A673 (cell line): ENCODE results near the gene IQCH. TPM values are rescaled to one million over a fixed set of nuclear protein-coding genes. Genes with fewer than 3 reads are reported as not detected.
A peak's percentile ranks its signal among the peaks of the same experiment; 100 is the strongest.
"Not testable (repeated sequence)": the region's sequence is repeated elsewhere in the genome, so short reads cannot be mapped to it uniquely, and the experiment has no call there.

Experiments
- BruUV-seq: library from RNA; stranded (reverse); fragments of 400-500 nt; replicated peaks from 2 replicates; lab custom pipeline; 2021; lab: Mats Ljungman, UMichigan
- CTCF ChIA-PET: fragments of 300-600 bp; sonication (Branson Sonifier 250); formaldehyde crosslinking; loops from one replicate; lab custom pipeline; 2022; ENCODE audit warnings: antibody characterized with exemption; lab: Charles Lee
- POLR2A ChIA-PET: fragments of 300-600 bp; sonication (Branson Sonifier 250); formaldehyde crosslinking; loops from one replicate; lab custom pipeline; 2022; ENCODE audit warnings: antibody characterized with exemption; ENCODE audit not compliant: low non-redundant PET; lab: Charles Lee
- DNase-seq: peaks from one replicate; pipeline ENCODE4 v3.0.0-alpha.2; 2015; ENCODE audit warnings: low spot score
- H3K27ac ChIP-seq: fragments of 200-600 bp; sonication (generic); 2 replicates; pipeline ENCODE4 v1.5.1; 2016; ENCODE audit warnings: mixed run types, low read depth, mild to moderate bottlenecking, mixed read lengths, antibody characterized with exemption, low read length; ENCODE audit not compliant: poor library complexity, severe bottlenecking
- H3K27me3 ChIP-seq: fragments of 200-600 bp; sonication (generic); replicated peaks from 2 replicates; pipeline ENCODE4 v1.6.1; 2017; ENCODE audit warnings: mixed run types, low read depth, mild to moderate bottlenecking, mixed read lengths, antibody characterized with exemption, low read length; ENCODE audit not compliant: insufficient read depth, poor library complexity
- H3K36me3 ChIP-seq: fragments of 200-600 bp; sonication (generic); 2 replicates; pipeline ENCODE4 v1.6.1; 2016; ENCODE audit warnings: mixed run types, mild to moderate bottlenecking, mixed read lengths, antibody characterized with exemption, low read length; ENCODE audit not compliant: insufficient read depth, poor library complexity, severe bottlenecking
- H3K4me1 ChIP-seq: fragments of 200-600 bp; sonication (generic); 2 replicates; pipeline ENCODE4 v1.6.1; 2017; ENCODE audit warnings: mixed run types, mild to moderate bottlenecking, mixed read lengths, antibody characterized with exemption, low read length; ENCODE audit not compliant: insufficient read depth, poor library complexity, severe bottlenecking
- H3K4me3 ChIP-seq: fragments of 200-600 bp; sonication (generic); 2 replicates; pipeline ENCODE4 v1.5.1; 2016; ENCODE audit warnings: low read depth, mixed run types, mild to moderate bottlenecking, mixed read lengths, low read length; ENCODE audit not compliant: poor library complexity, severe bottlenecking
- H3K9me3 ChIP-seq: fragments of 200-600 bp; sonication (generic); 2 replicates; pipeline ENCODE4 v1.6.1; 2016; ENCODE audit warnings: mixed run types, low read depth, mild to moderate bottlenecking, mixed read lengths, antibody characterized with exemption, low read length; ENCODE audit not compliant: poor library complexity, severe bottlenecking
- EZH2 ChIP-seq: fragments of 200-600 bp; sonication (generic); IDR thresholded peaks from 2 replicates; pipeline ENCODE4 v1.6.1; 2017; ENCODE audit warnings: borderline replicate concordance, low read depth, mild to moderate bottlenecking, mixed read lengths, antibody characterized with exemption, low read length; ENCODE audit not compliant: poor library complexity, severe bottlenecking
- intact Hi-C: fragments of 100-400 bp; cut with micrococcal nuclease; formaldehyde crosslinking; loops from one replicate; pipeline ENCODE4 v1.10.0; 2022; ENCODE audit not compliant: unreplicated experiment
- total RNA-seq: library from RNA; stranded (reverse); gene quantifications from 2 replicates; pipeline ENCODE4 v1.2.3, GENCODE V29; 2021
- TF ChIP-seq, protein P1 (sequence below): fragments of 300-800, 200-600 bp; sonication (generic); conservative IDR thresholded peaks from 2 replicates; pipeline ENCODE4 v1.5.1; 2017; ENCODE audit warnings: low read depth, mild to moderate bottlenecking, antibody characterized with exemption, low read length, moderate library complexity, mixed read lengths

Gene IQCH
- total RNA-seq, 1 experiment from 2014 or later = 1.7 TPM

DNA sequence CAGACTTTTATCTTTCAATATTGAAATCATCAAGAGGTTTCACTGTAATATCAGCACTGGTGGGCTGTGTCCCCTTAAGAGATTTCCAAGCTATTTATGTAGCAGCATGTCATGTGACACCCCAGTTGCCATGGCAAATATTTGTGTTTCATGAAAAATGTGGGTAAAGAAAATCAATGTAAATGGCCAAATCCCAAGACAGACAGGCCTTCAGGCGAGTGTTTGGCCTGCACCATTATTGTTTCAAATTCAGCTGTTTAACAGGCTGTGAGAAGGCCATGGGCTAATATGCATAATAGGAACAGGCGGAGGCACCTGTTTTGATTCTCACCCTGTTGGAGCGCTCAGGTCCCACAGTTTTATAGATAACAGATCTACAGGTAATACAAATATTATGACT lies 104.2 kb downstream of the IQCH start:
- POLR2A ChIA-PET = interaction anchor here (0.7 kb wide), 1 partner anchor 55 kb away, joined by 3 read pairs; no protein-coding TSS in a partner anchor

DNA sequence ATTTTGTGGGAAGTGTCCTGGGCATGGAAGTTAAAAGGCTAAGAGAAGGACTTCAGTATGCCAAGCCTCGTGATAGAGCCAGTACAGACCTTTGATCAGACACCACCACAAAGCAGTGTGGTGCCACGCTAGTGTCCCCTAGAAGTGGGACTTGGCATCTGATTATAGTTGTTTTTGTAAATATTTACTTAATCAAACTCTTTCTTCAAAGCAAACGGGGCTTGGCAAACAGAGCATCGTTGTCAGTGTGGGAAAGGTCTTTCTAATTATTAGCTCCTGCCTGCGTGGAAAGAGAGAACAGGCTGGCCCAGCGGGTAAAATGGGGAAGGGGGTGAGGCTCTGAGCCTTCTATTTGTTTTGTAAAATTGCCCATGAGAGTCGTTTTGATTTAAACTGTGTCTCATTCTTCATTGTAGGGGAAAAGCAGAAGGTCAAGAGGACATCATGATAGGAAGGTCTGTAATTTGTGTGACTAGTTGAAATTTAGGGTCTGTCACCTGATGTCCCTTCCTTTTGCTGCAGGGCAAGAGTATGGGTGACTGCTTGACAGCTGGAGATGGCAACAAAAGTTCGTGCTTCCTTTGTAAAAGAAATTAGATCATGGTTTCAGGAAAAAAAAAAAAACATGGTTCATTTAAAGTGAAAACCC lies 105.0 kb downstream of the IQCH start:
- H3K4me1 ChIP-seq = no peaks in the 10 kb centered on the region
- H3K4me3 ChIP-seq = no peak overlapping the region
- no peak for DNase-seq
- BruUV-seq = no TSS peak
- H3K27me3 ChIP-seq = no peaks in the 10 kb centered on the region
- H3K9me3 ChIP-seq = no peaks in the 10 kb centered on the region
- TF ChIP-seq EZH2 = no peak
- TF ChIP-seq, protein P1, sequence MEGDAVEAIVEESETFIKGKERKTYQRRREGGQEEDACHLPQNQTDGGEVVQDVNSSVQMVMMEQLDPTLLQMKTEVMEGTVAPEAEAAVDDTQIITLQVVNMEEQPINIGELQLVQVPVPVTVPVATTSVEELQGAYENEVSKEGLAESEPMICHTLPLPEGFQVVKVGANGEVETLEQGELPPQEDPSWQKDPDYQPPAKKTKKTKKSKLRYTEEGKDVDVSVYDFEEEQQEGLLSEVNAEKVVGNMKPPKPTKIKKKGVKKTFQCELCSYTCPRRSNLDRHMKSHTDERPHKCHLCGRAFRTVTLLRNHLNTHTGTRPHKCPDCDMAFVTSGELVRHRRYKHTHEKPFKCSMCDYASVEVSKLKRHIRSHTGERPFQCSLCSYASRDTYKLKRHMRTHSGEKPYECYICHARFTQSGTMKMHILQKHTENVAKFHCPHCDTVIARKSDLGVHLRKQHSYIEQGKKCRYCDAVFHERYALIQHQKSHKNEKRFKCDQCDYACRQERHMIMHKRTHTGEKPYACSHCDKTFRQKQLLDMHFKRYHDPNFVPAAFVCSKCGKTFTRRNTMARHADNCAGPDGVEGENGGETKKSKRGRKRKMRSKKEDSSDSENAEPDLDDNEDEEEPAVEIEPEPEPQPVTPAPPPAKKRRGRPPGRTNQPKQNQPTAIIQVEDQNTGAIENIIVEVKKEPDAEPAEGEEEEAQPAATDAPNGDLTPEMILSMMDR = no peak
- POLR2A ChIA-PET = interaction anchor here (0.7 kb wide), 1 partner anchor 56 kb away, joined by 3 read pairs; no protein-coding TSS in a partner anchor
- H3K27ac ChIP-seq = no peak overlapping the region
- CTCF ChIA-PET = interaction anchor here (0.6 kb wide), 1 partner anchor 375 kb away, joined by 3 read pairs; no protein-coding TSS in a partner anchor
- no peaks in the 10 kb centered on the region for H3K36me3 ChIP-seq
- intact Hi-C loops = no loop called here

More for the DNA sequence above, 104.2 kb downstream of the IQCH start:
- Histone ChIP-seq H3K4me3 (no peak overlapping the region), H3K4me1 (no peaks in the 10 kb centered on the region), H3K9me3 (no peaks in the 10 kb centered on the region), H3K27me3 (no peaks in the 10 kb centered on the region), H3K27ac (no peak overlapping the region), H3K36me3 (no peaks in the 10 kb centered on the region)
- TF ChIP-seq, protein P1 = no peak
- no peak for TF ChIP-seq EZH2
- BruUV-seq = no TSS peak
- no peak for DNase-seq
- CTCF ChIA-PET = no interaction called here
- intact Hi-C loops = no loop called here

DNA sequence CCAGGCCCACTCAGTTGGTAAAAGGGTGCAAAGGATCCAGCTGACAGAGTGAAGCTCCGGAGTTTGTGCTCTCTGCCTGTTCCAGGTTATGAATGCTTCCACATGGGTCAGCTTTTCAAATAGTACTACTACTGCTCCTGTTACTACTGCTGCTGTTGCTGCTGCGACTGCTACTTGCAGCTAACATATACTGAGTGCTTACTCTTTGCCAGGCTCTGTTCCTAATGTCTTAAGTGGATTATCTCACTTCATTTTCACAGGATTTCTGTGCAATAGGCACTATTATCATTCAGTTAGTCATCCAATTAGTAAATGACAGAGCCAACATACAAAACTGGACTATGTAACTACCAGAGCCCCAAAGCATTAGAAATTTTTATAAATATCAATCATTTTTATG lies 106.5 kb downstream of the IQCH start:
- POLR2A ChIA-PET = no interaction called here
- H3K9me3 ChIP-seq = no peaks in the 10 kb centered on the region
- BruUV-seq = no TSS peak
- no peak for TF ChIP-seq EZH2
- TF ChIP-seq, protein P1 = no peak
- DNase-seq = peak; percentile 52
- intact Hi-C loops = no loop called here
- no peak overlapping the region for H3K4me3 ChIP-seq
- CTCF ChIA-PET = no interaction called here
- no peak overlapping the region for H3K27ac ChIP-seq
- no peaks in the 10 kb centered on the region for H3K36me3 ChIP-seq
- H3K27me3 ChIP-seq = no peaks in the 10 kb centered on the region
- no peaks in the 10 kb centered on the region for H3K4me1 ChIP-seq

- H3K27me3 ChIP-seq, H3K4me1 ChIP-seq, DNase-seq, CTCF ChIA-PET, intact Hi-C loops, H3K36me3 ChIP-seq, BruUV-seq, H3K9me3 ChIP-seq, POLR2A ChIA-PET, H3K27ac ChIP-seq, H3K4me3 ChIP-seq: not testable (repeated sequence)
These were observed 109.1 kb downstream of the IQCH start for GRCh38 chr15:67363712-67364111.
